Measurements from ENCODE around the gene MYLK3.

Gene MYLK3

DNA sequence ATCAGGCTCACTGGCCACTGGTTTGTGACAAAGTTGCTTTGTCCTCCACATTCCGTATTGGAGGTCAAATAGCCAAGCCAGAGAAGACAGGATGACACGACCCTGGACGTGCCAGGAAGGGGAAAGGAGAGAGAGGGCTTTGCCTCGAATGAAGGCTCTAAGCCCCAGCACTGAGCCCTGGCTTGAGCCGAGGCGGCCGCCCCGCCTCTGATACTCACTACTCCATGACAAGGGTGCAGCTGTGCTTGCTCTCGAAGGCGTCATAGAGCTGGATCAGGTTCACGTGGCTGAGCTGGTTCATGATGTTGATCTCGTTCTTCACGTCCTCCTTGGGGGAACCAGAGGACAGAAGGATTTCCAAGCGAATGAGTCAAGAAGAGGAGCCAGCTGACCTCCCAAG lies 19.3 kb downstream of the MYLK3 start:
- no peak for DNase-seq (ENCODE audit: low read depth in 2 of 3, low spot score in 2 of 3)

DNA sequence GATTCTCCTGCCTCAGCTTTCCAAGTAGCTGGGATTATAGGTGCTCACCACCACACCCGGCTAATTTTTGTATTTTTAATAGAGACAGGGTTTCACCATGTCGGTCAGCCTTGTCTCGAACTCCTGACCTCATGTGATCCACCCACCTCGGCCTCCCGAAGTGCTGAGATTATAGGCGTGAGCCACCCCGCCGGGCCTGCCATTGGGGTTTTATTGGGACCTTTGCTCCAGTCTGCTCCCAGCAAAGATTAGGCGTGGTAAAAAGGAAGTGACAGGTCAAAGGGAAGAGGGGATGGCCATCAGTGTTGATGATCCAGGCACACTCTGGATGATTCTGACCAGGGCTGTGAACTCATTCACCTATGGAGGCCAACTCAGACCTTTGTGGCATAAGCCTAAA lies 20.5 kb downstream of the MYLK3 start:
- no peak for DNase-seq (ENCODE audit: low read depth in 2 of 3, low spot score in 2 of 3)

DNA sequence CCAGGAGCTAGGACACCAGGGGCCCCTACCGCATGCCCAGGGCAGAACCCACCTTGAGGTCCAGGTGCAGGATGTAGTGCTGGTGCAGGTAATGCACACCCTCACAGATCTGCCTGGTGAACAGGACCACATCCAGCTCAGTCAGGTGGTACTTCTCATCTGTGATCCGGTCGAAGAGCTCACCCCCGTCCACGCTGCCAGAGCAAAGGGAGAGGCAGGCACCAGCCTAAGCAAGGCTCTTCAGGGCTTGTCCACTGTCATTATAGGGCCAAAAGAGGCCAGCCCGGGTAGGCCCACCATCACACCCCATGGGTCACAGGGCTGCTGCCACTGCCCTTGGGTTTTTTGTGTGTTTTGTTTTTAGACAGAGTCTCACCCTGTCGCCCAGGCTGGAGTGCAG lies 21.0 kb downstream of the MYLK3 start:
- no peak for DNase-seq (ENCODE audit: low read depth in 2 of 3, low spot score in 2 of 3)

DNA sequence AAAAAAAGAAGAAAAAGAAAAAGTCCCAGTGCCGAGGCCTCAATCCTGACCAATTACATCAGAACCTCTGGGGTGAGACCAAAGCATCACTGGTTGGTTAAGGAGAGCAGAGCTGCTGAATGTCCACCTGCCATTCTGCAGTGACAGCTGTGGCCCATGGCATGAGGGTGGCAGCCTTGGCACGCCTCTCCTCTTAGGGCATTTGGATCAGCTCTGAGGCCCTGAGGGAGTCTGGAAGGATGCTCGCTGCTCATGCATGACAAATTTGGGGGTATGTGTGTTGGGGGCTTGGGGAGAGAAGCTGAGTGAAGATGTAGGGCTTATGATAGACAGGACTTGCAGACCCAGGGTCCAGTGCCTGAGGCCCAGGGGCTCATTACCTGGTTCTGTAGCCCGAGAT lies 26.3 kb downstream of the MYLK3 start:
- DNase-seq (ENCODE audit: low read depth in 2 of 3, low spot score in 2 of 3) = no peak

DNA sequence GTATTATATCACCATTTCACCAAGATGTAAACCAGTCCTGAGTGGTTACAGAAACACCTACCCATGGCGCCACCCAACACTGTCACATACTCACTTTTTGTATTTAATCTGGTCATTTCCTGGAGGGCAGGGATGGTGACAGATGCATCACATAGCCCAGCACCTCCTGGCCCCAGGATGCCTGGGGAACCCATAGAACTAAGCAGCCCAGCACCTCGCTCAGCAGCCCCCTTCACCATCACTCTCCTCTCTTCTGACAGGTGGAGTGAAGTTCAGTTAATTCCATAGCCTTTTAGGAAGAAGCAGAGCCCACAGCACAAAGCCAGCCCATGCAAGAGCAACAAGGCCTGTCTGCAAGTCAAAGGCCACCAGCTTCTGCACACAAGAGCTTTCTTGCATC lies 27.5 kb downstream of the MYLK3 start:
- DNase-seq (ENCODE audit: low read depth in 2 of 3, low spot score in 2 of 3) = no peak

DNA sequence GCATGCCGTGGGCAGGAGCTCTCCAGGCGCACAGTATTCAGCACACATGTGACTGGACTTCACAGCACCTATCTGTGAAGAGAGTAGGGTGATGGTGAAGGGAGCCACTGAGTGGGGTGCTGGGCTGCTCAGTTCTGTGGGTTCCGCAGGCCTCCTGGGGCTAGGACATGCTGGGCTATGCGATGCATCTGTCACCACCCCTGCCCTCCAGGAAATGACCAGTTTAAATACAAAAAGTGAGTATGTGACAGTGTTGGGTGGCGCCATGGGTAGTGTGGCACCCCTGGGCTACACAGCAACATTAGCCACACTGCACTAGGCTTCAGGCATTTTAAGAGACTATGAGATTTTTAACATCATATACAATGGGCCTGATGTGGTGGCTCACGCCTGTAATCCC lies 28.6 kb downstream of the MYLK3 start:
- no peak for DNase-seq (ENCODE audit: low read depth in 2 of 3, low spot score in 2 of 3)

DNA sequence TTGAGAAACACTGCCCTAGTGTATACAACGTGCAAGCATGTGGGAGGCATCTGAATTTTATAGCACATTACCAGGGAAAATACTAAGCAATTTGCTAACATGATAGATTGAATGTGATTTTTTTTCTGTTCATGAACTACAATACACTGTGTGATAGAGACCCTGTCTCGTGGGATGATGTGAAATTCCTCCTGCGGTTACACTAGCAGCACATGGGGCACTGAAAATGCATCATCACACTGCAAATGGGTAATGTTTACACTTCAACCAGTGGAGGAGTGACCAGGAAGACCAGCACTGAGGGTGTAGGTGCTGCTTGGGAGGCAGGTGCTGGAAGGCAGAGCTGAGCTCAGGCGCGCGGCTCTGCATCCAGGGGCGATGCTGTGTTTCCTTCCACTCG lies 29.9 kb downstream of the MYLK3 start:
- DNase-seq (ENCODE audit: low read depth in 2 of 3, low spot score in 2 of 3) = no peak

DNA sequence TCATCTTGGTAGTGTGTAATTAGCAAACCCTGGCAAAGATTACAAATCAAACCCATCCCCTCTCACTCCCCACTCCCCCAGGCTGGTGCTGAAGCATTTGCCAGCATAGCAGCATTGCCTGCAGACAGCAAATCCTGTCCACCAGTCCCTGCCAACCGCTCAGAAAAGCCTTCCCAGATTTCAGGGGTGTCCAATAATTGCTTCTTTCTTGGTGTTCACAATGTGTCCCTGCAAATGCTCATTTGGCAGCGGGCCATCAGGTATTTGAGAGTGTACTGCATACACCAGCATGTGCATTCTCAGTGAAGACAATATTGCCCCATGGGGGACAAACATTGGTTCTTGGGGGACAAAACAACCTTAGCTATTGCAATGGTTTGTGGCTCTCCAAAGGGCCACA lies 30.5 kb downstream of the MYLK3 start:
- DNase-seq (ENCODE audit: low read depth in 2 of 3, low spot score in 2 of 3) = no peak

DNA sequence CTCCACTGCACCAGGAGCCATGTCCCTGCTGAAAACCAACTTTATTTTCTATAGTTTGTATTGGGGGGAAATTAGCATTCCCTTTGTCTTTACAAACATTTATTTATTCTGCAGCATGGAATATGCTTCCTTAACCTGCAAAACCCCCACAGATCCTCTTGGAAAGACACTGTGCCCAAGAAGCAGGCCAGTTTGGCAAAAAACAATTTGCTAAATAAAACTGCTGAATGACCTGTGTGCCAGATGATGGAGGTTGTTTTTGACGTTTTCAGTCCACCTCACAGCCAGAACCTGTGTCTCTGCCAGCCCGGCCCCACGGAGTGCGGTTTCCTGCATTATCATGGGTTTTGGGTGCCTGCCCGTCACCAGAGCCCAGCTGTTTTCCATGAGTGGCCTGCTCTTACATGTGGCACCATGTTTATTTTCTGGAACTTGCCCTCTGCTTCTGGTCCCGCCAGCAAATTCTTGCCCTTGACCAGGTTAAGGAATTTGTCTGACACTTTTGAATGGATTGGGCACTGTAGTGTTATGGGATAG lies 32.3 kb downstream of the MYLK3 start:
- no peak for DNase-seq (ENCODE audit: low read depth in 2 of 3, low spot score in 2 of 3)

DNA sequence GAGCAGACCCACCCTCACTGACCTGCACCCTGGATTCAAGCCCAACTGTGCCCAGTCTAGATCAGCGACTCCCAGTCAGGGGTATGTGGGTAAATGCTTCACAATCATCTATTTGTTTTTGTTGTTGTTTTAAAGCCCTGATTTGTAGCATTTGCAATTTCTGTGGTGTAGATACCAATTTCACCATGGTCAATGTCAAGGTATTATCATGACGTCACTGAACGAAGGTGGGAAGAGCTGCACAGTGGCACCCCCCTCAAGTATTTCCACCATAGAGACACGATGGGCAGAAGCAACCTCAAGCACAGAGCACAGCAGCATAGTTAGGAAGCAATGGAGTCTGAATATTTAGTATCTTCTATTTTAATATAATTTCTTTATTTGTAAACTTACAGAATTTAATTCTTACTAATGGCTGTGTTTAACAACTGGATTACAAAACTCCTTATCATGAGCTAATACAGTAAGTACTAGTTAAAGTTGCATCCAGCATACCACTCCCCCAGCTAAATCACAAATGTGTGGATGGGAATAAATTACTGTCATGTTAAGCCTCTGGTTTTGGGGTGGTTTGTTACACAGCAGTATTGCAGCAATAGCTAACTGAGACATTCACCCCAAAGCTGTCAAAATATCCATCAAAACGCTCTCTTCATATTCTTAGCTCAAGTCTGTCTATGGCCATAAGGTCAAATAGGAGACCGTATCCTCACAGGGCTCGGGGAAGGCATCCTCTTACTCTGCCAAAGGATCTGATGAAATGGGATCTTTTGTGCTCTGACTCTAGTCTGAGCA lies 33.1 kb downstream of the MYLK3 start:
- DNase-seq (ENCODE audit: low read depth in 2 of 3, low spot score in 2 of 3) = no peak

DNA sequence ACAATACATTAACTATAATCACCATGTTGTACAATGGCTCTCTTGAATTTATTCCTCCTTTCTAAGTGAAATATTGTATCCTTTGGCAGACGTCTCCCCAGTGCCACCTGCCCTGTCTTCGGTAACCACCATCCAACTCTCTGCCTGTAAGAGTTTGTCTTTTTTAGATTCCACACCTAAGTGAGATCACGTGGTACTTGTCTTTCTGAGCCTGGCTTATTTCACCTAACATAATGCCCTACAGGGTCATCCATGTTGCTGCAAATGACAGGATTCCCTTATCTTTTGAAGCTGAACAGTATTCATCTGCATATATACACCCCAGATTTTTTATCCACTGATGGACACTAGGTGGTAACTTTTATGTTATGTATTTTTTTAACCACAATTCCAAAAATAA lies 34.5 kb downstream of the MYLK3 start:
- DNase-seq (ENCODE audit: low read depth in 2 of 3, low spot score in 2 of 3) = no peak

DNA sequence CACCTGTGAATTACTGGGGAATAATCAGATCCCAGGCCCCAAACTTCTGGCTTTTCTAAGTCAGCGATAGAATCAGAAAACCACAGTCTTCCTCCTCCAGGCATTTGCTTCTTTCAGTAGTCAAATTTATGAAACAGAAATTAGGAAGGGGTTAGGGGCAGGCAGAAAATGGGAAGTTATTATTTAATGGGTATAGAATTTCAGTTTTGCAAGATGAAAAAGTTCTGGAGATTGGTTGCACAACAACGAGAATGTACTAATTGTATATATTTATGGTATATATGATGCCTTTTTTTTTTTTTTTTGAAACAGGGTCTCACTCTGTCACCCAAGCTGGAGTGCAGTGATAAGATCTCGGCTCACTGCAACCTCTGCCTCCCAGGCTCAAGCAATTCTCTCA lies 35.2 kb downstream of the MYLK3 start:
- no peak for DNase-seq (ENCODE audit: low read depth in 2 of 3, low spot score in 2 of 3)

DNA sequence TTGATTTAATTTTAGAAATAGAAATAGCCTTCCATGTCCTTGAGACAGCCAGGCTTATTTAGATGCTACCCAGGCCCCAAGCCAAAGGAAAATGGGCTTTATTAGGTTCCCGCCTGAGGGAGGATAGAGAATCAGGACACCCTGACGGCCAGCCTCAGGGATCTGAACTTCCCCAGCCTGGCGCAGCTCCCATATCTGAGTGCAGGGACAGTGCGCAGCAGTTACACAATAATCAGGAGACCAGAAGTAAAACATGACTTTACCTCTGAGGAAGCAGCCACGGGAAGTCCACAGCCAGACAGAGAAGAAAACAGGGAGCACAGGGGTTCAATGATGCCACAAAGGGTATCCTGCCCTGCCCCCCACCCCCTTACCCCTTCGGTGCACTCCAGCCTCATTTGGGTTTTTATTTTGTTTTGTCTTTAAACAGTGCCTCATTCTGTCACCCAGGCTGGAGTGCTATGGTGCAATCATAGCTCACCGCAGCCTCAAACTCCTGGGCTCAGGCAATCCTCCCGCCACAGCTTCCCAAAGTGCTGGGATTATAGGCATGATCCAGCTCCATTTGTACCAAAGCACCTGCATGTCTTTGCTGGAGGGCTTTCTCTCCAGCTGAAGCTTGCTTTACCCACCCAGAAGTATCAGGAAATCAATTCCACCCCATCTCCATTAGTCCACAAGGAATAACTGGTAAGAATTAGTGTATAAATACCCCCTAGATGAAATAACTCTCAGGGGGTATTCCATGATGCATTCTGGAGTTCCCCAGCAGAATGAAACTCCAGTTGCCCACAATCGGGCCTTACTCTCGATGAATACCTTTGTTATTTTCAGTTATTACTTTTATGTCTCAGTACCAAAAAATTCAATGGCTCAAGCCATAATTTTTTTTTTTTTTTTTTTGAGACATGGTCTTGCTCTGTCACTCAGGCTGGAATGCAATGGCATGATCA lies 36.8 kb downstream of the MYLK3 start:
- DNase-seq (ENCODE audit: low read depth in 2 of 3, low spot score in 2 of 3) = no peak

DNA sequence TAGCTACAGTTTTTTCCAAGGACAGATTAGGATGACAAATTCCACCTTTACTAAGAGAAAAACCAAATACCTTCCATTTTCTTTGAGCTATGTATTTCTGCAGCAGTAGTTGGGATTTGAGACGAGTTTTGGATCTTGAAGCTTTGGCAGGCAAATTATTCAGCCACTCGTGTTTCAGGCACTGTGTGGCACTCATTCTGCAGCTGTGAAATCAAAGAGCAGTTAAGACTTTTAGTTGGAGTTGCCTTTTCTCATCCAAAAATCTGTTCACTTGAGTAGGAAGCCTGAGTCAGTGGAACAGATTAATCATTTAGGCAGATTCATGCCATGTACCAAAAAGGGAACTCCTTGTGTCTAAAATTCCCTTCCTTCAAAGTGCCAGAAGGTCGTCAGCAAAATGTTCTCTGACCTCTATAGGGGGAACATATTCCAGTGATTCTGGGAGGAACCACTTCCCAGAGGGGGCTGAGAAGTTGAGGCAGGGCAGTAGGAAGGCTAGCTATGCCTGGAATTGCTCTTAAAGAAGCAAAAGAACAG lies 38.6 kb downstream of the MYLK3 start:
- no peak for DNase-seq (ENCODE audit: low read depth in 2 of 3, low spot score in 2 of 3)

DNA sequence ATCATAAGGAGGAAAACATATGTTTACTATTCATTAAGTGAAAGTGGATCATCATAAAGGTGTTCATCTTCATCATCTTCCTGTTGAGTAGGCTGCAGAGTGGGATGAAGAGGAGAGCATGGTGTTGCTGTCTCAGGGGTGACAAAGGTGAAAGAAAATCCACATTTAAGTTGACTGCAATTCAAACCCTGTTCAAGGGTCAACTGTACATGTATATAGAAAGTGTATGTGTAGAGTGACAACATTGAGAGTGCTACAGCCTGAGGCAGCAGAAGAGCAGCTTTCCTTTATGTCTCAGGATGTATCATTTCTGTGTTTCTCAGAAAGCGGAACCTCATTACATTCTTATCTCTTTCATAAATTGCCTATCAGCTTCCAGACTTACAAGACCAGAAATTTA lies 41.5 kb downstream of the MYLK3 start:
- no peak for DNase-seq (ENCODE audit: low read depth in 2 of 3, low spot score in 2 of 3)

DNA sequence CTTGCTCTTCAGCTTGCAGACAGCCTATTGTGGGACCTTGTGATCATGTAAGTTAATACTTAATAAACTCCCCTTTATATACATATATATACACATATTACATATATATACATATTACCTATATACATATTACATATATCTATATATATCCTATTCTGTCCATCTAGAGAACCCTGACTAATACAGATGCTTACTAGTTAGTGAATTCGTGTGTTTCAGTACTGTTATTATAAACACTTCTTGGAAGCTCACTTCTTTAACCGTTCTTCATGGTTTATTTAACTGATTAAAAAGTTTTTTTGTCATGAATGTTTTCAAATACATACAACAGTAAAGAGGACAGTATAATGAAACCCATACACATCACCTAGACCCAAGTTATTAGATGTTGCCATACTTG lies 46.1 kb downstream of the MYLK3 start:
- DNase-seq (ENCODE audit: low read depth in 2 of 3, low spot score in 2 of 3) = no peak

DNA sequence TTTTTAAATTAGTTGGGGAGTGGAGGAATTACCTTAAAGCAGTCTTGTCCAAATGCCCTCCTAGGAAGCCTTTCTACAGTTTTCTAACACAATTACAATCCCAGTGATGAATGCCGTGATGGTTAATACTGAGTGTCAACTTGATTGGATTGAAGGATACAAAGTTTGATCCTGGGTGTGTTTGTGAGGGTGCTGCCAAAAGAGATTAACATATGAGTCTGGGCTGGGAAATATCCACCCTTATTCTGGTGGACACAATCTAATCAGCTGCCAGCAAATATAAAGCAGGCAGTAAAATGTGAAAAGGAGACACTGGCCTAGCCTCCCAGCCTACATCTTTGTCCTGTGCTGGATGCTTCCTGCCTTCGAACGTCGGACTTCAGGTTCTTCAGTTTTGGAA lies 46.5 kb downstream of the MYLK3 start:
- DNase-seq (ENCODE audit: low read depth in 2 of 3, low spot score in 2 of 3) = no peak

DNA sequence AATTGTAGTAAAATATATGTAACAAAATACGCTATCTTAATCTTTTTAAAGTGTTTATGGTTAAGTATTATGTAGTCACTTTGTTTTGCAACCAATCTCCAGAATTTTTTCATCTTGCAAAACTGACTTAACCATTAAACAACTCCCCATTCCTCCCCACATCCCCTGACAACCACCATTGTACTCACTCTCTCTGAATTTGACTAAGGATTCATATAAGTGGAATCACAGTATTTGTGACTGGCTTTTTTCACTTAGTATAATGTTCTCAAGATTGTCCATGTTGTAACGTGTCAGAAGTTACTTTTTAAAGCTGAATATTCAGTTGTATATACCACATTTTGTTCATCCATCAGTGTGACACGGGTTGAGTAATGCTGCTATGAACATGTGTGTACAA lies 48.1 kb downstream of the MYLK3 start:
- no peak for DNase-seq (ENCODE audit: low read depth in 2 of 3, low spot score in 2 of 3)

DNA sequence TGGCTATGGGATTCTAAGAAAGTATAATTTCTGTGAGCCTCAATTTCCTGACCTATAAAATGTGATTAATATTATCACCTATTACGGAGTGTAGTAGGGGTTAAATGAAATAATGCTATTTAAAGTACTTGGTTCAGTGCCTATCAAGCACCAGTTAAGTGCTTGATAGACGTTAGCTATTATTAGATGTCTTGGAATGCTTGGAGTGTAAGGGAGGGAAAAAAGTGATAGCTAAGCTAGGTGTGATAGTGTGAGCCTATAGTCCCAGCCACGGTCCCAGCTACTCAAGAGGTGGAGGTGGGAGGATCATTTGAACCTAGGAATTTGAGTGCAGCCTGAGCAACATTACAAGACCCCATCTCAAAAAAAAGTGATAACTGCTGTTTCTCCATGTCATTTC lies 51.2 kb downstream of the MYLK3 start:
- DNase-seq (ENCODE audit: low read depth in 2 of 3, low spot score in 2 of 3) = no peak

DNA sequence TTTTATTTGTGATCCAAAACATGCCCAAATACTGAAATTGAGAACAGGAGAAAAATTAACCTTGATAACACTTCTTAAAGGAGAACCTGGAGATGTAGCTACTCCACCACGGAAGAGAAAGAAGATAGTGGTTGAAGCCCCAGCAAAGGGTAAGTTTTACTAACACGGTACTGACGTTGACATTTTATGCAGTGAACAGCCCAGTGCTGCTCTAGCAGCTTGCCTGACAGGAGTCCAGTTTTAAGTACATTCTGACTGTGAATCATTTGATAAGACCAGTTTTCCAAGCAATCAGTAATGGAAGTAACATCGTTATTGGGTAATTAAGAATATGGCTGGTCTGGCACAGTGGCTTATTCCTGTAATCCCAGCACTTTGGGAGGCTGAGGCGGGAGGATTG lies 52.2 kb downstream of the MYLK3 start:
- no peak for DNase-seq (ENCODE audit: low read depth in 2 of 3, low spot score in 2 of 3)

DNA sequence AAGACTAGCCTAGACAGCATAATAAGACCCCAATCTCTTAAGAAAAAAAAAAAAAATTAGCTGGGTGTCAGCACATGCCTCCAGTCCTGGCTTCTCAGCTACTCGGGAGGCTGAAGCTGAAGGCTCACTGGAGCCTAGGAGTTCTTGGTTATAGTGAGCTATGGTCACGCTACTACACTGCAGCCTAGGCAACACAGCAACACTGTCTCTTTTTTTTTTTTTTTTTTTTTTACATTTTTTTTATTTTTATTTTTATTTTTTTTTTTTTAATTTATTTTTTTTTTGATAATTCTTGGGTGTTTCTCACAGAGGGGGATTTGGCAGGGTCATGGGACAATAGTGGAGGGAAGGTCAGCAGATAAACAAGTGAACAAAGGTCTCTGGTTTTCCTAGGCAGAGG lies 54.5 kb downstream of the MYLK3 start:
- no peak for DNase-seq (ENCODE audit: low read depth in 2 of 3, low spot score in 2 of 3)

DNA sequence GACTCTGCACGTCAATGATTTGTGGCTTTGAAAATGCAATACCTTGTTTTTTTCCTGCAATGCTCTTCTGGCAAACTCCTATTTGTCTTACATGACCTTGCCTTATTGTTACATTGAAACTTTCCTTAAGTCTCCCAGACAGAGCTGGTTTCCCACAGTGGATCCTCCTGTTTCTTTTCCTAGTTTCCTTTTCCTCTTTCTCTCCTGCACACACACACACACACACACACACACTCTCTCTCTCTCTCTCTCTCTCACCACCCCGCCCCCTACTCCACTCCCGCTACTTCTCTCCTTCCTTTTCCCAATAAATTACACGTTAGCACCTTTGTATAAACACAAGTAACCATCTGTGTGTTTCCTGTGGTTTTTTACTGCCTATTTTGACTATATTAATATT lies 56.4 kb downstream of the MYLK3 start:
- no peak for DNase-seq (ENCODE audit: low read depth in 2 of 3, low spot score in 2 of 3)

Measured in activated CD8-positive, alpha-beta memory T cell treated with anti-CD3 and anti-CD28 coated beads for 48 hours (primary cell).